BE2C (cell line): ENCODE results near the gene SLC44A5.

Source experiments
- DNase-seq: peaks from one replicate; pipeline ENCODE4 v3.0.0-alpha.2; 2020
- H3K27me3 ChIP-seq: fragments of 250-450 bp; sonication (Bioruptor Pico); 2 replicates; pipeline ENCODE4 v1.5.1; 2020; ENCODE audit warnings: mild to moderate bottlenecking
- H3K36me3 ChIP-seq: fragments of 250-450 bp; sonication (Bioruptor Pico); 2 replicates; pipeline ENCODE4 v1.5.1; 2020; ENCODE audit warnings: mild to moderate bottlenecking
- H3K4me1 ChIP-seq: fragments of 250-450 bp; sonication (Bioruptor Pico); 2 replicates; pipeline ENCODE4 v1.5.1; 2020
- H3K4me3 ChIP-seq: 2 replicates; pipeline ENCODE4 v1.5.1; 2011; ENCODE audit warnings: low read depth, low read length
- H3K9me3 ChIP-seq: fragments of 250-450 bp; sonication (Bioruptor Pico); 2 replicates; pipeline ENCODE4 v1.5.1; 2020
- CTCF ChIP-seq: IDR thresholded peaks from 2 replicates; pipeline ENCODE4 v1.5.1; 2012; ENCODE audit warnings: mild to moderate bottlenecking, low read depth, low read length

The SLC44A5 gene

GRCh38 chr1:75582725-75583261 is 28.1 kb downstream of the SLC44A5 start:
- H3K36me3 ChIP-seq: no peaks in the 10 kb centered on the region
- no peaks in the 10 kb centered on the region for H3K9me3 ChIP-seq
- no peak for TF ChIP-seq CTCF
- DNase-seq: no peak
- H3K4me3 ChIP-seq: no peak overlapping the region
- no peaks in the 10 kb centered on the region for H3K27me3 ChIP-seq
- no peaks in the 10 kb centered on the region for H3K4me1 ChIP-seq

- TF ChIP-seq CTCF: no peak
- Histone ChIP-seq H3K9me3 (no peaks in the 10 kb centered on the region), H3K4me3 (no peak overlapping the region), H3K36me3 (no peaks in the 10 kb centered on the region), H3K27me3 (no peaks in the 10 kb centered on the region), H3K4me1 (no peaks in the 10 kb centered on the region)
- DNase-seq: no peak
These were observed 31.9 kb downstream of the SLC44A5 start for GRCh38 chr1:75579046-75579445.

GRCh38 chr1:75575837-75576236 is 35.1 kb downstream of the SLC44A5 start:
- H3K4me3 ChIP-seq: no peak overlapping the region
- no peaks in the 10 kb centered on the region for H3K36me3 ChIP-seq
- no peak for TF ChIP-seq CTCF
- H3K4me1 ChIP-seq: no peaks in the 10 kb centered on the region
- DNase-seq: no peak
- H3K27me3 ChIP-seq: no peaks in the 10 kb centered on the region
- no peaks in the 10 kb centered on the region for H3K9me3 ChIP-seq

- no peak for DNase-seq
- H3K9me3 ChIP-seq: no peaks in the 10 kb centered on the region
- no peaks in the 10 kb centered on the region for H3K4me1 ChIP-seq
- no peak overlapping the region for H3K4me3 ChIP-seq
- no peaks in the 10 kb centered on the region for H3K27me3 ChIP-seq
- no peaks in the 10 kb centered on the region for H3K36me3 ChIP-seq
- TF ChIP-seq CTCF: no peak
These were observed 43.7 kb downstream of the SLC44A5 start for GRCh38 chr1:75567191-75567590.

- Histone ChIP-seq H3K4me1 (no peaks in the 10 kb centered on the region), H3K9me3 (no peaks in the 10 kb centered on the region), H3K27me3 (no peaks in the 10 kb centered on the region), H3K4me3 (no peak overlapping the region), H3K36me3 (no peaks in the 10 kb centered on the region)
- no peak for DNase-seq
- TF ChIP-seq CTCF: no peak
These were observed 51.1 kb downstream of the SLC44A5 start for GRCh38 chr1:75559800-75560199.

- no peak for DNase-seq
- no peaks in the 10 kb centered on the region for H3K36me3 ChIP-seq
- H3K4me1 ChIP-seq: no peaks in the 10 kb centered on the region
These were observed 51.8 kb downstream of the SLC44A5 start for GRCh38 chr1:75559136-75559535.

More at GRCh38 chr1:75559136-75559535, 51.8 kb downstream of the SLC44A5 start:
- Histone ChIP-seq H3K9me3 (no peaks in the 10 kb centered on the region), H3K27me3 (no peaks in the 10 kb centered on the region), H3K4me3 (no peak overlapping the region)
- TF ChIP-seq CTCF: no peak
